ENCODE measurements around the gene LDB1. TPM values are rescaled to one million over a fixed set of nuclear protein-coding genes. Genes with fewer than 3 reads are reported as not detected.

The LDB1 gene
- total and polyA plus RNA-seq, 4 donors, result 28.6 to 81.6 (median 39.3) TPM

DNA sequence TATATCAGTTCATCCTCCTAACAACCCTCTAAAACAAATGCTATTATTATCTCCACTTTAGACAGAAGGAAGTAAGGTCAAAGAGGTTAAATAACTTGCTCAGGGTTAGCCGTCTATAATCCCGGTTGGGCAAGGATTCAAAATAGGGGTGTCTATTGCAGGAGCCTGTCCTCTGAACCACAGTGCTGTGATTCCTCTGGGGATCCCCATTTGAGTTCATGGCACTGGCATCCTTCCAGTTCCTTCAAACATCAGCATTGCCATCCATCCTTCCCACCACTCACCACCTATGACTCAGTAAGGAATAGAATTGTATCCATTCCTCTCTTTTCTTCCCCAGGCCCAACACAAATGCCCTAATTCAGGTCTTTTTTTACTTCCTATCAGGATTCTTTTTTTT, 29.4 kb downstream of the LDB1 start:
- Histone ChIP-seq H3K36me3 (ENCODE audit: control insufficient read depth in 4 of 4, insufficient read depth in 4 of 4, low read length in 4 of 4) (no peaks in the 10 kb centered on the region), H3K9me3 (ENCODE audit: control insufficient read depth in 4 of 4, insufficient read depth in 3 of 4, low read length in 3 of 4) (no peaks in the 10 kb centered on the region), H3K4me3 (no peak overlapping the region), H3K4me1 (ENCODE audit: control insufficient read depth in 5 of 5, insufficient read depth in 5 of 5, low read length in 5 of 5) (no peaks in the 10 kb centered on the region), H3K27ac (ENCODE audit: low read depth in 1 of 2, low read length in 1 of 2) (no peak overlapping the region), H3K27me3 (ENCODE audit: control insufficient read depth in 3 of 3, insufficient read depth in 3 of 3, low read length in 2 of 3) (no peaks in the 10 kb centered on the region), H3K9ac (ENCODE audit: insufficient read depth in 1 of 2, low read length in 2 of 2) (no peak overlapping the region)
- DNase-seq, result no peak
- no peak for ATAC-seq (ENCODE audit: insufficient read depth, low FRiP score)
- 72% methylated on average over 2 of the region's 2 CpGs for WGBS, 2 donors
- TF ChIP-seq, protein P1, sequence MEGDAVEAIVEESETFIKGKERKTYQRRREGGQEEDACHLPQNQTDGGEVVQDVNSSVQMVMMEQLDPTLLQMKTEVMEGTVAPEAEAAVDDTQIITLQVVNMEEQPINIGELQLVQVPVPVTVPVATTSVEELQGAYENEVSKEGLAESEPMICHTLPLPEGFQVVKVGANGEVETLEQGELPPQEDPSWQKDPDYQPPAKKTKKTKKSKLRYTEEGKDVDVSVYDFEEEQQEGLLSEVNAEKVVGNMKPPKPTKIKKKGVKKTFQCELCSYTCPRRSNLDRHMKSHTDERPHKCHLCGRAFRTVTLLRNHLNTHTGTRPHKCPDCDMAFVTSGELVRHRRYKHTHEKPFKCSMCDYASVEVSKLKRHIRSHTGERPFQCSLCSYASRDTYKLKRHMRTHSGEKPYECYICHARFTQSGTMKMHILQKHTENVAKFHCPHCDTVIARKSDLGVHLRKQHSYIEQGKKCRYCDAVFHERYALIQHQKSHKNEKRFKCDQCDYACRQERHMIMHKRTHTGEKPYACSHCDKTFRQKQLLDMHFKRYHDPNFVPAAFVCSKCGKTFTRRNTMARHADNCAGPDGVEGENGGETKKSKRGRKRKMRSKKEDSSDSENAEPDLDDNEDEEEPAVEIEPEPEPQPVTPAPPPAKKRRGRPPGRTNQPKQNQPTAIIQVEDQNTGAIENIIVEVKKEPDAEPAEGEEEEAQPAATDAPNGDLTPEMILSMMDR (IDR thresholded peaks at IDR 0.05; ENCODE audit: control extremely low read depth, extremely low read depth), result no peak

DNA sequence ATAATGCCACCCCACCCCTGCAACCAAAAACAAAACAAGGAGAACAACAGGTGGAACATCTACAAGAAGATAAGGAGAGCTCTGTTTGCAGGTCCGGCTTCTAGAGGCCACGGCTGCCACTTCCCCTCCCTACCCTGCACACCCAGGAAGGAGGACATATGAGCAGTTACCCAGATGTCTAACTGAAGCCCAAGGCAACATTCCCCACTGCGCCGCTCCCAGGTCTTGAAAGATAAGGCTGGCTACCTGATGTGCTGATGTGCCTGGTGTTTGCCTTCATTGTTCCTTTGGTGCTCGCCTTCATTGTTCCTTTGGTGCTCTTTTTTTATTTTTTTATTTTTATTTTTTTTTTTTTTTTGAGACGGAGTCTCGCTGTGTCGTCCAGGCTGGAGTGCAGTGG, 34.0 kb downstream of the LDB1 start:
- Histone ChIP-seq H3K36me3 (ENCODE audit: control insufficient read depth in 4 of 4, insufficient read depth in 4 of 4, low read length in 4 of 4) (peaks cover 0 to 3% (median 0%) of the 10 kb centered on the region in 4 donors), H3K4me3 (no peak overlapping the region), H3K27ac (ENCODE audit: low read depth in 1 of 2, low read length in 1 of 2) (no peak overlapping the region), H3K9me3 (ENCODE audit: control insufficient read depth in 4 of 4, insufficient read depth in 3 of 4, low read length in 3 of 4) (no peaks in the 10 kb centered on the region), H3K4me1 (ENCODE audit: control insufficient read depth in 5 of 5, insufficient read depth in 5 of 5, low read length in 5 of 5) (no peaks in the 10 kb centered on the region), H3K27me3 (ENCODE audit: control insufficient read depth in 3 of 3, insufficient read depth in 3 of 3, low read length in 2 of 3) (no peaks in the 10 kb centered on the region), H3K9ac (ENCODE audit: insufficient read depth in 1 of 2, low read length in 2 of 2) (no peak overlapping the region)
- TF ChIP-seq, protein P1 (IDR thresholded peaks at IDR 0.05; ENCODE audit: control extremely low read depth, extremely low read depth), result no peak
- 83 to 93% methylated on average over 8 of the region's 8 CpGs for WGBS, 2 donors
- ATAC-seq (ENCODE audit: insufficient read depth, low FRiP score), result no peak
- DNase-seq, result no peak

DNA sequence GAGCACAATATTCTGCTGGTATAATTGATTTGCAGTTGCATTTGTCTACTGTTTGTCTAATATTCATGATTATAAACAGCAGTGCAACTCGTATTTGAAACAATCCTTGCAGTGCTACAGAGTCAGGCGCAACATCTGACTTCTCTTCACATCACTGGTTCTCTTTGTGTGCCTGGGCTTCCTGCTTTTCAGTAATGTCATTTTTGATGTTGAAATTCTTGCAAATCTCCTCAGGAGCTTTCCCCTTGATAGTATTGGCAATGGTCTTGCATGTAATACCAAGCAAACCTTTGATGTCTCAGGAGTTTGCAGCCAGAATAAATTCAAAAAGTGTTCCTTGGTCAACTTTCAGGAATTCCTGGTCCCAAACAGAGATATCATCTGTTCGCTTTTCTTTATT, 34.8 kb downstream of the LDB1 start:
- H3K9ac ChIP-seq (ENCODE audit: insufficient read depth in 1 of 2, low read length in 2 of 2), result no peak overlapping the region
- no peak for DNase-seq
- H3K4me3 ChIP-seq, result no peak overlapping the region
- TF ChIP-seq, protein P1 (IDR thresholded peaks at IDR 0.05; ENCODE audit: control extremely low read depth, extremely low read depth), result no peak
- H3K27ac ChIP-seq (ENCODE audit: low read depth in 1 of 2, low read length in 1 of 2), result no peak overlapping the region
- H3K36me3 ChIP-seq (ENCODE audit: control insufficient read depth in 4 of 4, insufficient read depth in 4 of 4, low read length in 4 of 4), result peaks cover 0 to 3% (median 1%) of the 10 kb centered on the region in 4 donors
- H3K9me3 ChIP-seq (ENCODE audit: control insufficient read depth in 4 of 4, insufficient read depth in 3 of 4, low read length in 3 of 4), result no peaks in the 10 kb centered on the region
- no peaks in the 10 kb centered on the region for H3K4me1 ChIP-seq (ENCODE audit: control insufficient read depth in 5 of 5, insufficient read depth in 5 of 5, low read length in 5 of 5)
- no peaks in the 10 kb centered on the region for H3K27me3 ChIP-seq (ENCODE audit: control insufficient read depth in 3 of 3, insufficient read depth in 3 of 3, low read length in 2 of 3)
- no peak for ATAC-seq (ENCODE audit: insufficient read depth, low FRiP score)
- 62 to 84% methylated on average over 3 of the region's 3 CpGs for WGBS, 2 donors

DNA sequence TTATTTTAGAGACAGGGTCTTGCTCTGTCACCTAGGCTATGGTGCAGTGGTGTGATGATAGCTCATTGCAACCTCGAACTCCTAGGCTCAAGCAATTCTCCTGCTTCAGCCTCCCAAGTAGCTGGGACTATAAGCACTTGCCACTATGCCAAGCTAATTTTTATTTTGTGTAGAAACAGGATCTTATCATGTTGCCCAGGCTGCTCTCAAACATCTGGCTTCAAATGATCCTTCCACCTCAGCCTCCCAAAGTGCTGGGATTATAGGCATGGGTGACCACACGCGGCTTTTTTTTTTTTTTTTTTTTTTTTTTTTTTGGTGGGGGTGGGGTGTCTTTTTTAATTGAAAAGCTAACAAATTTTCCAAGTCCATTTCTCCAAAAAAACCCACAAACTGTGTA, 36.6 kb downstream of the LDB1 start:
- DNase-seq, result no peak
- Histone ChIP-seq H3K27ac (ENCODE audit: low read depth in 1 of 2, low read length in 1 of 2) (no peak overlapping the region), H3K4me1 (ENCODE audit: control insufficient read depth in 5 of 5, insufficient read depth in 5 of 5, low read length in 5 of 5) (no peaks in the 10 kb centered on the region), H3K9ac (ENCODE audit: insufficient read depth in 1 of 2, low read length in 2 of 2) (no peak overlapping the region), H3K27me3 (ENCODE audit: control insufficient read depth in 3 of 3, insufficient read depth in 3 of 3, low read length in 2 of 3) (no peaks in the 10 kb centered on the region), H3K4me3 (no peak overlapping the region), H3K9me3 (ENCODE audit: control insufficient read depth in 4 of 4, insufficient read depth in 3 of 4, low read length in 3 of 4) (no peaks in the 10 kb centered on the region), H3K36me3 (ENCODE audit: control insufficient read depth in 4 of 4, insufficient read depth in 4 of 4, low read length in 4 of 4) (peaks cover 0 to 3% (median 1%) of the 10 kb centered on the region in 4 donors)
- no peak for ATAC-seq (ENCODE audit: insufficient read depth, low FRiP score)
- WGBS, 2 donors, result 96 to 97% methylated on average over 3 of the region's 3 CpGs
- TF ChIP-seq, protein P1 (IDR thresholded peaks at IDR 0.05; ENCODE audit: control extremely low read depth, extremely low read depth), result no peak

Measured in lung (tissue), 12 donors.